ENCODE data around the gene GRID2.
"Not testable (repeated sequence)": the region's sequence is repeated elsewhere in the genome, so short reads cannot be mapped to it uniquely, and the experiment has no call there.

The GRID2 gene

DNA sequence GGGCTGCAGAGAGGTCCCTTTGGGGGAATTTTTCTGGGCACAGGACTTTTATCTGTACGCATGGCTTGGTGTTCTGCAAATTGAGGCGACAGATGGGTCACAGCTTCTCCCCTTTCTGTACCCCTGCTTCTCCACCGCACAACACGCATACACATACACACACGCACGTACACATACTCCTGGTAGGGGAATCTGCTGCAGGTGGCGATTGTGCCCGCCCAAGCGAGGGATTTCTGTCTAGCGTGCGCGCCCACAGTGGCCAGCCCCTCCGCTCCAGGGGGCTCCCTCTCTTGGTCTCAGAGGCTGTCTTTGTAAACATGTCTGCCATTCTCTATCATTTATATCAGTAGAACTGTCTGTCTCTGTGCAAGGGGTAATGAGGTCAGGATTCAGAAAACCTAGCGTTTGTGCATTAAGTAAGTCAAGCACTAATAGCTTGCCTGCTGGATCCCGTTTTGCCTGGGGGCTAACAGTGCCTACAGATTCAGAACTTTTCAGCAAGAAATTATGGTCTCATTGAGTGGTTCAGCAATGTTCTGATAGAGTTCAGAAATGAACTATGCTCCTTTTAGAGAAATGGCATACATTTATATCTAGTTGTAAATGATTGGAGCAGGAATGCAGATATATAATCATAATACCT is 2.2 kb downstream of the GRID2 start:
- DNase-seq, result no peak

DNA sequence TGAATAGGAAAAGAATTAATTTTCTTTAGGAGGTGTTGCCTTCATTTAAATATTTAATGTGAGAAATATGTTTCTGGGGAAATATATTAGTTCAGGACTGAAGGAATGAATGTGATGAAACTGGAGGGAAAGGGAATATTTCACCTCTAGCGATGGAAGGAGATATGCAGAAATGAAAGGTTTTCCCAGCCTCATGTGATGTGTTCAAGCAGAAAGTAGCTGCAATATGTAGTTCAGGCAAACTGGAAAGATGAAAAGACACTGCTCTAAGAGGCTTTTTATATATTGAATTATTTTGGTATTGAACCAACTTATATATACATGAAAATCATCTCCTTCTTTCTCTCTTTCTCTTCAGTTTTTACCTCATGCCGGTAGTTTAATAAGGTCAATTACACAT is 3.4 kb downstream of the GRID2 start:
- no peak for DNase-seq

DNA sequence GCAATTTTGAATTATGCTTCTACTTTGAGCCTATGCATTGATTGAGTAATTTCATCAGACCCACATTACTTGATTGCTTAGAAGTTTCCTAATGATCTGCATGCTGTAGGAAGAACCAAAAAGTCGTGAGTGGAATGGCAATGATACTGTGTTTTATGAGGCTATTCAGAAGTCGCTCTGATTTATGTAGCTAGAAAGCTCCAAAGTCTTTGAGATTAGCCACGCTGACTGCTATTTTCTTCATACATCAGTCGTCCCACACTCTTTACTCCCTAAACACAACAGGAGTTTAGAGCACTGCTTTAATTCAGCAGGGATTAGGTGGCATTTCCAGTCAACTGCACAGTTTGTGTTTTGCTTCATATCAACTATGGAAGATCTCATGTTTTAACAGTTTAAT is 4.1 kb downstream of the GRID2 start:
- no peak for DNase-seq

DNA sequence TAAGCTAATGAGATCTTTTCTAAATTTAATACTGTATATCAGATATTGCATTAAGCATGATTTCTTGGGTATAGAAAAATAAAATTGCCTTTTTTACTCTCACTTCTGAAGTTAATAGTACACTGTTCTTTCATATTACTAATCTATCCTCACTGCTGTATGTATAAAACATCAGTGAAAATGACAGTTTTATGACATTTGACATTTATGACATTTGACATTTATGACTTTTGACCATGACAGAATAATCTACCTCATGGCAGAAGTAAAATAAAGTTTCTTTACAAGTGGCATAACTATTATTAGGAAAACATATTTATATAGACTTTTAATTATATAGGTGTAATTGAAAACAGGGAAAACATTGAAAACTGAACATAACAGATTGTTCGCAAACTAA is 13.3 kb downstream of the GRID2 start:
- no peak for DNase-seq

DNA sequence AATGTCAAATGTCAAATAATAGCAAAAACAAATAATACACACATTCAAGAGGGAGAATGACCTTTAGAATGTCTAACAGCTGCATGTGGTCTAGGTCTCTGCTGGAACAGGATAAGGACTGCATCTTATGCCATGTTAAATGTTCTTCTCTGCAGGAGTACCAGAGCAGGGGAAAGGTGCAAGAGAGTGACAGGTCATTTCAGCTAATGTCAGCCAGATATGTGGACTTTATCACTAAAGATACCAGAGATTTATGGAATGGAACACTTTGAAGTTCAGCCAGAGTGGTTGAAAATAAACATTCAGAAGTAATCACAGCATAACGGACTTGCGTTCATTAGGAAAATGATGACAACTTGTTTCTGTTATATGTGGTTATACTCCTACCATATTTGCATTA is 24.3 kb downstream of the GRID2 start:
- no peak for DNase-seq

DNA sequence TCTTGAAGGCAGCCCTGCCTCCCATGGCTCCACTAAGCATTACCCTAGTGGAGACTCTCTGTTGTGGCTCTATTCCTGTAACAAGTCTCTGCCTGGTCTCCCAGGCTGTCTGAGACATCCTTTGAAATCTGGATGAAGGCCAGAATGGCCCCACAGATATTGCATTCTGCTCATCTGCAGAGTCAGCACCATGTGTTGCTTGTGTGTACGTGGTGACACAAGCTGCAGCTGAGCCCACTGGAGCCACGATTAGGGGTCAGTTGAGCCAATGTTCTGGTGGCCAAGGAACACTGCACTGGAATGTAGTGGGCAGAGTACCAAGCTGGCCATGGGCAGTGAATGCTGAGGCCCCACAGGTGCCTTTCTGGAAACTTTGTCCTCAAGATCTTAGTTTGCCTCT is 29.2 kb downstream of the GRID2 start:
- no peak for DNase-seq

DNA sequence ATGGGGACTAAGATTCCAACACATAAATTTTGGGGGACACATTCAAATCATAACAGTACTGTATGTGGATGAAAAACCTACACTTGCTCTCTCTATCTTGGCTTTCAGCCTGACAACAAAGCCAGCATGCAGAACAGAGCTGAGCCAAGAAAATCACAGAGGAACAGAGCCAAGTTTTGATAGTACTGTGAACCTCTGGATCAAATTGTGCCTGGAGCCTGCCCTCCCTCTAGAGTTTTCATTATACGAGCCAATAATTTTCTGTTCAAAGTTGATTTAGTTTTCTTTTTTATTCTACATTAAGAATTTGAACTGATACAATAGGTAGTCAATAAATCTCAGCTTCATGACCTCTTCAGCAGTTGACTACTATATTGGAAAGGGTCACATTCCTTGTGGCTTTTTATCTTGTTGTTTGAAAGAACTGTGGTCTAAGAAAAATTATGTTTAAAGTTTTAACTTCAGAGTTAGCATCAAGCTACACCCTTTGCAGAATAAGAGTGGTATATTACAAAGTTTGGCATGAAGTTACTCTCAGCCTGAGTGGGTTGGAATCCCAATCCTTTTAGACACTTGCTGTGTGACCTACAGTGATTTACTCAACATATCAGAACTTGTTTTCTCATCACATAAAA is 31.1 kb downstream of the GRID2 start:
- no peak for DNase-seq

DNA sequence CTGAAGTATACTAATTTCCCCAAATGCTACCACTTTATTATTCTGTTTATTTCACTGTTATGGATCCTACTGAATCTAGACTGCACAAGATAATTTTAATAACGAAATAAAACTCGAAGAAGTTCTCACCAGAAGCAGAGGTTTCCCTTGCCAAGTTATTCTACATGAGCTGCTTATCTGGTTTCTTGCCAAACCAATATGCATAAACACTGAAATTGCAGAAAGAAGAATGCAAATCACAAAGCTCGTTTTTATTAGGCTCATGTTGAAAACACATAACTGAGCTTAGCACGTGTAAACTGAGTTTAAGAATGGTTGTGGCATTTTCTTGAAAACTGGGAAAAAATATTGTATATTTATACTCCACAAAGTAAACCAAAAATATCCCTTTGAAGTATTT is 35.9 kb downstream of the GRID2 start:
- DNase-seq, result no peak

DNA sequence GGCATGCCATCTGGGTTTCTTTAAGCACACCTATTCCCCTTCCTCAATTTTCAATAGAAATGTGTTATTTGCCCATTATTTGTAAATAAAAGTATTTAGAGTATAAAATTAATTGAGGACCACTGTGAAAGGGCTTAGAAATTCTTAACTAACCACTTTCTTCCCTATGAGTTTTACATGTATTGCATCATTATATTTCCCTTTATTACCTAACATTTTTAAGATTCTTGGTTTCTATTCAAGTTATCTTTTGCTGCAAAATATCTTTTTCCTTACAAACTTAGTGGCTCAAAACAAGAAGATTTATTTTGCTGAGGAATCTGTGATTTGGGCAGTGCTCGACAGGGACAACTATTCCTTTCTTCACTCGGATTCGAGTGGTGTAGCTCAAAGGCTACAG is 40.5 kb downstream of the GRID2 start:
- DNase-seq, result no peak

DNA sequence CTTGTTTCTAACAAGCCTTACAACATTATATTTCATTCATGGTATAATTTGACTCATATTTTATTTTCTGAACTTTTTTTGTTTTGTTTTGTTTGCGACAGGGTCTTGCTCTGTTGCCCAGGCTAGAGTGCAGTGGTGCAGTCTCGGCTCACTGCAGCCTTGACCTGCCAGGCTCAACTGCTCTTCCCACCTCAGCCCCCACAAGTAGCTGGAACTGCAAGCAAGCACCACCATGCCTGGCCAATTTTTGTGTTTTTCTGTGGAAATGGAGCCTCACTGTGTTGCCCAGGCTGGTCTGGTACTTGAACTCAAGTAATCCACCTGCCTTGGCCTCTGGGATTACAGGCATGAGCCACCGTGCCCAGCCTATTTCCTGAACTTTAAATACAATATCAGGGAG is 42.5 kb downstream of the GRID2 start:
- DNase-seq, result no peak

DNA sequence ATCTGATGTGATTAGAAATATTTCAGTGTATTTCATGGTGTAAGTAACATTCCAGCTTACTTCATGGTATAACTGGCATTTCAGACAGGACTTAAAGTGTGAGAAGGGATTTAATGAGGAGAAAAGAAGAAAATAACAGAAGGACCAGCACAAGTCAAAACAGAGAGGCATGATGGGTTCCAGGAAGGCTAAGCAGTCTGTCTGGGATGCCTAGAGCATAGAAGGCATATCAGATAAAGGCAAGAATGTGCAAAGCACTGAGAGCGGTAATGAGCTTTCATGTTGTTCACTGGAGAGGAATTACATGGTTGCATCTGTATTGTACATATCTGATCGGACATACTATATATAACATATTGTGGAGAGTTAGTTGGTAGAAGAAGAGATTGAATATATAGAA is 54.2 kb downstream of the GRID2 start:
- no peak for DNase-seq

DNA sequence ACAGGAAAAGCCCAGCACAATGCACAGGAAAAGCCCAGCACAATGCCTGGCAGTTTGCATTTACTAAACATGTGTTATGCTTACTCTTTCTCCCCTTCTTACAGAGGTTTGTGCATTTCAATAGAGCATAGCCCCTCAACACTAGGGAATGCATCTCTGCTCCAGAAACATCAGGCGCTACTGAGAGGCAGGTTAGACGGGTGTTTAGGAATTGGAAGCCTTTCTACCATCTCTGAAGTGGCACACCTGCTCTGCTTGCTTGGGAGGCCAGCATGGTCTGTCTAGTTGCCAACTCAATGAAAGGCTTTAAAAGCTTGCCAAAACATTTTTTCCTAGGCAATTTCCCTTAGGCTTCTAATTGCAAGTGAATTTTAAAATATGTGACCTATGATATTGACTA is 55.7 kb downstream of the GRID2 start:
- no peak for DNase-seq

DNA sequence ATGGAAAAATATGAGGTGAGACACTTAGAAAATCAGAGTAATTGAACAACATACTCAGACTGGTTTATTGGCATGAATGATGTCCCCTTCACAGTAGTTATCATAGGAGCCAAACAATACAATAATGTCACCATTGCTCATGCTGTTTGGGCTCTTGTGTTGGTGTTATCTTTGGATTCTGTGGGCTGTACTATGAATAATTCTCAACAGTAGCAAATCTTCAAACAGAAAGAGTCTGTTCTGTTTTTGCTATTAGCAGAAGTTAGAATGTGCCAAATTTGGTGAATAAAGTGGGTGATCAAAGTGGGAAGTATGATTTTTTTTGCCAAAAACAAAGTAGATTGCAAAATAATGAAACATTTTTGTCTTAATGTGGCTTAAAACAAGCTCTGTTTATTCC is 58.3 kb downstream of the GRID2 start:
- no peak for DNase-seq

DNA sequence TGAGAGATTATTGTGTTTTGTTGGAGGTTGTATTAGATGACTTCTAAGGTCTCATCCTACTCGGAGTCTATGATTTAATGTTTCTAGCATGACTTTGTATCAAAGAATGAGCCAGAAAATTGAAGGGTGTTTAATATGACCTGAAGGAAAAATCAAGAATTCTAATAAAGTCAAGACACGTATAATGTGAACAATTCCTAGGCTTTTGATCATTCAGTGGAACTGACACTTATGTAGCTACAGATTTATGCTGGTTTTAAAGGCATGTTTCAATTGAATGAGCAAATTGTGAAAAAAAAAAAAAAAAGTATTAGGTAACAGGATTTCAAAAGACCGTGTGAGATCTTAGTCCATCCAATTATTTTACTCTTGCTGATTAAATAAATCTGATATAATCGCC is 64.9 kb downstream of the GRID2 start:
- no peak for DNase-seq

DNA sequence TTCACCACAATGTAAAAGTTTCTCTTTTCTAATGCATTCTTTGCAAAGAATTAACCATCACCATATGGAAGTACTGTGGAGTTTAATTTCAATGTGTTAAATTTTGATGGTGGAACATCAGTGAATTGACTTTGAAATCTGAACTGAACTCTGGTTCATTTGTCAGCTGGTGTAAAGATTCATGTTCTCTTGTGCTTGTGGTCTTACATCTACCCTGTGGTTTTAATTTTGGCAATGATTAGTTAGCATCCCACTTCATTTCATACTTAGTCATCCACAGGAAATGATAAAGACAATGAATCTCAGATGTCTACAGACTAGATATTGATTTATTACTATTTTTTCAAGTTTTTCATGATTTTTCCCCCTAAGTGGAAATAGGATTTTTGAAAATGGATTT is 77.8 kb downstream of the GRID2 start:
- no peak for DNase-seq

DNA sequence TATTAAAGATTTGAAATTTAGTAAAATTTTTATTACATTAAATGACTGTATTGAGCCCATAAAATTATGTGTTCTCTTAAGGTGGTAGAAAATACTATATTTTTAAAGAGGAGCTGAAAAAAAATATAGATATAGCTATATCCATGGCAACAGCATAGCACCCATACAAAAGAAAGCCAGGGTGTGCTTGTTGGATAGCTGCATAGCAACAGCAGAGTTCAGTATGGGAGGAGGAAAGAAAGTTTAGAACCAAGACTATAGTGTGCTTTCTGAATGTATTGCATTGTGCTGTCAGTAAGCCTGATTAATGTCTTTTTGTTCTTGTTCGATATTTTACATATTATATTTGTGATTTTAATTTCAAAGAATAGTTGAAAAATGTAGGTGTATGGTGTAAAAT is 78.4 kb downstream of the GRID2 start:
- DNase-seq, result no peak

DNA sequence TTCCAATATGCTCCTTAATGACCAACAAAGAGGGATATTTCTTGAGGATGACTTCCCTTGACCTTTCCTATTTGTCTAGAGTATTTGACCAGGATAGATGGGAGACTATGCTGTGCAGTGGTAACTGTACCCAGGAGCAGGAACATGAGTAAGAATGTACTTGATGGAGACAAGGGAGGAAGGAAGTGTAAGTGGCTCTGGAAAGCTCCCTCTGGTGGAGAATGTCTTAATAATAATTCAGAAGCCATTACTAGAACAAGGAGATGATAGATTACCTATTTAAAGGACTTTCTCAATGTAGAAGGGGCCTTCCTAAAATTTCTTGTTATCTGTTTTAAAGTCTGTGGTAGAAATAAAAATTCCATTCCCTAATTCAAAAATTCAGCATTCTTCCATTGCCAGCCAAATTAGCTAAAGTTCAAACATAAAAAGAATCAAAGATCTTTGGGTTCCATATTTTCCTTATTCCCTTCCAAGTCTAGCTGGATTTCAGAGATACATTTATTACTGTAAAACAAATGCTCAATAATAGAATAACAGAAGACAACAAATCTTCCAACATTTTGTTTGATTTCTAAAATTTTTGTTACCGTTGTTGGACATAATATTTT is 83.8 kb downstream of the GRID2 start:
- DNase-seq, result no peak

DNA sequence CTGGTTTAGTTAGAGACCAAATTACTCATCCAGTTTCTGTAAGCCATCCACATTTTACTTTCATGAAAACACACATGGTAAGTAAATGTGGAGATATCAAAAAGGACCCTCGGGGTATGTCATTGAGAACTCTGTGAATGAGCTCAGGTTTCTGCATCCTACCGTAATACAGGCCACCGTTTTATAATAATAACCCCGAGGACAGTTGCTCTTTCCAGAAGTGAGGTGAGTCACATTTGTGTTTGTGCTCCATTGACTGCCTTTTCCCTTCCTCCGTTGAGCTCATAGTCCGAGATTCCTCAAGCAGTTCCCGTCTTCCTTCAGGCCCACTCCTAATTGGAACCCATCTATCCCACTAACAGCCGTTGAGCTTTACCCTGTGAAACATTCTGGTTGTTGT is 95.3 kb downstream of the GRID2 start:
- DNase-seq, result no peak

DNA sequence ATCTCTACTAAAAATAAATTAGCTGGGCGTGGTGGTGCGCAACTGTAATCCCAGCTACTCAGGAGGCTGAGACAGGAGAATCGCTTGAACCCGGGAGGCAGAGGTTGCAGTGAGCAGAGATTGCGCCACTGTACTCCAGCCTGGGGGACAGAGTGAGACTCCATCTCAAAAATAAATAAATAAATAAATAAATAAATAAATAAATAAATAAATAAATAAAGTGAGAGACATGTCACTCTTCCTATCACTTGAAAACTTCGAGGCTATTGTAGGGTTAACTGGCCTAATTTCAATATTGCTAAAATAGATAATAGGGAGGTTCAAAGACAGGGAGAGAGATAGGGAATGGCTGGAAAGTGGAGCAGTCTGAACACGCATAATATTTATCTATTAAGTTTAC is 99.8 kb downstream of the GRID2 start:
- not testable (repeated sequence) for DNase-seq

DNA sequence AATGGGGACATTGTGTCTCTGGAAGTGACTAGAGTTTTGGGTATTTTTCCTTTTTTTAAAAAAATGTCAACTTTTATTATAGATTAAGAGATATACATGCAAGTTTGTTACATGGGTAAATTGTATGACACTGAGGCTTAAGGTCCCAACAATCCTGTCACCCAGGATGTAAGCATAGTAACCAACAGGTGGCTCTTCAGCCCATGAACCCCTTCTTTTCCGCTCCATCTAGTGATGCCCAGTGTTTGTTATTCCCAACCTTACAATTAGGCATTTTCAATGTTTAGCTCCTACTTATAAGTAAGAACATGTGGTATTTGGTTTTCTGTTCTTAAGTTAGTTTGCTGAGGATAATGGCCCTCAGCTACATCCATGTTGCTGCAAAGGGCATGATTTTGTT is 102.7 kb downstream of the GRID2 start:
- no peak for DNase-seq

DNA sequence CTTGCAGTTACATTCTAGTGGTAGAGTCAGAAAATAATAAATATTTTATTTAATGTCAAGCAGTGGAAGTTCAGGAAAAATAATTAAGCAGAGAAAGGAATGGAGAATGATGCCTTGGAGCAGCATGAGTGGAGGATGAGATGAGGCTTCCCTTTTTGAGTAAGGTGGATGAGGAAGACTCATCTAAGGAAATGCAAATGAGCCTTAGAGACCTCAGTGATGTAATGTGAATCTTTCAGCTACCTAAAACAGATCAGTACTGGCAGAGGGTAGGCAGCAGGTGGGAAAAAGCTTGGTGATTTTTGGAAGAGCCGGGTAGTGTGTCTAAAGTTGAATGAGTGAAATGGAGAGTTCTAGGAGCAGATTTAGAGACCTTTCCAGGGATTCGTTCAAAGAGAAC is 118.2 kb downstream of the GRID2 start:
- no peak for DNase-seq

DNA sequence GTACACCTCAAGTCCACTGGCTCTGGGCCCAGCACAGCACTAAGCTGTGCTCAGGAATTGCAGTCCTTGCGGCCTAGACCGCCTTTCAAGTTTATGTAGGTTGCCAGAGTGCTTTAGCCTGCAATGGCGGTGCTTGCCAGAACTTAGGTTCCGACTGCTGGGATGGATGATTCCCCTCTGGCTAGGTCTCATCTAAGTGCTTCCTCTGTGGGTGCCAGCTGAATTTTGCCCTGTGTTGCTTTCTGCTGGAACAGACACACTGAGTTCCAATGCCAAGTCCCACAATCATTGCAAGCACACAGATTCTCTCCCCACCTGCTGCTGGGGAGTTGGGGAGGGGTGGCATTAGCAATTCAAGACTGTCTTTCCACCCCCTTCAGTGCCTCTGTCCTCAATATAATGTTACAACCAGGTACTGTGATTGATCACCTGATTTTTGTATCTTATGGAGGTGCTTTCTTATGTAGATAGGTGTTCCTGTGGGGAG is 129.5 kb downstream of the GRID2 start:
- no peak for DNase-seq

DNA sequence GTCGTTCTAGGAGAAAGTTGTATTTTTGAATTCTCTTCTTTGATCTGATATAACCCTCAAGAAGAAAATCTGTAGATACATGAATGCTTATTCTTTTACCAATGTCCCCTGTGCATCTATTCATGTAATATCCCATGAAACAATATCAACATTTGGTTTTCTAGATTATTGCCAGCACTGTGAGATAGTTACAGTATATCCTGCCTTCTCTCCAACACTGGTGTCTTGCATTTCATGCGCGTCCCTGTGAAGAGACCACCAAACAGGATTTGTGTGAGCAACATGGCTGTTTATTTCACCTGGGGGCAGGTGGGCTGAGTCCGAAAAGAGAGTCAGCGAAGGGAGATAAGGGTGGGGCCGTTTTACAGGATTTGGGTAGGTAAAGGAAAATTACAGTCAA is 135.0 kb downstream of the GRID2 start:
- DNase-seq, result not testable (repeated sequence)

DNA sequence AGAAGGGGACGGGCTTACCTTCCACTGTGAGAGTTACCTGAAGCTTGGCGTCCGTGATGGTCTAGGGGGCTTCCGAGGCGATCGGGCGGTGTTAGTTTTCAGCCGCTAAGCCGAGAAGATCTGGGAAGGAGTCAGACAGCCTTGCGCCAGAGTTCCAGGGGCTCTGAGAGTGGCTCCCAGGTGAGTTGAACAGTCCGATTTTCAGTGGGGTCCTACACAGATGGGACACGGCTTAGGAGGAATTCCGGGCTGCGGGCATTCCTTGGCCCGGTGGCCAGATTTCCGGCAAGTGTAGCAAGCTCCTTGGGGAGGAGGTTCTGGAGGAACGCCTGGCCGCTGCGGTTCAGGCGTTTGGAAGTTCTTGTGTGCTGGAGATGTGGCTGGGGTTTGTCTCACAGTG is 138.4 kb downstream of the GRID2 start:
- not testable (repeated sequence) for DNase-seq
